NT2/D1 (cell line): ENCODE data around the gene PLCL1.

Experiments
- SUZ12 ChIP-seq: IDR thresholded peaks from 2 replicates; pipeline ENCODE4 v1.6.1; 2011; ENCODE audit not compliant: insufficient read length, insufficient read depth; ENCODE audit errors: extremely low read depth
- YY1 ChIP-seq: IDR thresholded peaks from 2 replicates; pipeline ENCODE4 v1.6.1; 2011; ENCODE audit not compliant: insufficient read length, insufficient read depth
- ZNF274 ChIP-seq: IDR thresholded peaks from 2 replicates; pipeline ENCODE4 v1.6.1; 2011; ENCODE audit warnings: mild to moderate bottlenecking, low read depth, low read length

DNA sequence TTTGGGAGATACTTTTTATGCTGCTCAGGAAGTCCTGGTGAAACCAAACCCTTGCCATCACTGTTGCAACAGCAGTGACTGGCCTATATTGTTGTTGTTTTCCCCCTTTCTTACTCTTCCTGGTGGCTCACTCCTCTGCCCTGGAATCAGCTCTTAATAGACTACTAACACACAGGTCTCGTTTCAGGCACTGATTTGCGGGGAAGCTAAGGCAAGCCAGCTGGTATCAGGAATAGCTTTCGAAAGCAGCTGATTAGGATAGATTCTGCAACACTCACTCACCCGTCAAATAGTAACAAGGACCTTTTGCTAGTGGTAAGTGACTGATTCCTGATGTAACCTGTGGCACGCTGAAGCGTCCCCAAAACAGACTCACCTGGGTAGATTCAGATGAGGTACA, 360.4 kb downstream of the PLCL1 start:
- no peak for TF ChIP-seq YY1
- TF ChIP-seq ZNF274, result no peak
- TF ChIP-seq SUZ12, result no peak
